Amygdala (tissue), 56 donors: ENCODE measurements around the gene EVA1A.

Source experiments
- DNase-seq, 56 donors: peaks; one replicate each; lab custom pipeline; 2025; lab: John Stamatoyannopoulos, UW

The EVA1A gene

GRCh38 chr2:75521225-75521872 lies 39.4 kb downstream of the EVA1A start:
- no peak for DNase-seq

DNA sequence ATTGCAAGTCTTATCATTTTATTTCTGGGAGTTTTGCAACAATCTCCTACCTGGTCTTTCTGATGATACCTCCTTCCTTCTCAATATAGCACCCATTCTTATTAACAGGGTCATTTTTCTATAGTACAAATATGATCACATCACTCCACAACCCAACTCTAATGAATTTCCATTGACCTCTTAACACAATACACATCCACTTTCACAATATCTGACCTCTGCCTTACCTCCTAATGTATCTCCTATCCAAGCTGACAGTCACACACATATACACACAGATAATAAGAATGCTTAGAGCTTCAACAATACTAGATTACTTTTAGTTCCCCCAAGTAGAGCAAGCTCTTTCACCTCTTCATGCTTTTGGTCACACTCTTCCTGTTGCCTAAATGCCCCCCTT lies 40.9 kb downstream of the EVA1A start:
- no peak for DNase-seq

GRCh38 chr2:75518638-75519465 lies 41.9 kb downstream of the EVA1A start:
- no peak for DNase-seq

GRCh38 chr2:75517547-75518230 lies 43.0 kb downstream of the EVA1A start:
- no peak for DNase-seq

- no peak for DNase-seq
Measured at GRCh38 chr2:75516378-75517360, 44.1 kb downstream of the EVA1A start.

GRCh38 chr2:75515584-75516368 lies 45.0 kb downstream of the EVA1A start:
- no peak for DNase-seq

DNA sequence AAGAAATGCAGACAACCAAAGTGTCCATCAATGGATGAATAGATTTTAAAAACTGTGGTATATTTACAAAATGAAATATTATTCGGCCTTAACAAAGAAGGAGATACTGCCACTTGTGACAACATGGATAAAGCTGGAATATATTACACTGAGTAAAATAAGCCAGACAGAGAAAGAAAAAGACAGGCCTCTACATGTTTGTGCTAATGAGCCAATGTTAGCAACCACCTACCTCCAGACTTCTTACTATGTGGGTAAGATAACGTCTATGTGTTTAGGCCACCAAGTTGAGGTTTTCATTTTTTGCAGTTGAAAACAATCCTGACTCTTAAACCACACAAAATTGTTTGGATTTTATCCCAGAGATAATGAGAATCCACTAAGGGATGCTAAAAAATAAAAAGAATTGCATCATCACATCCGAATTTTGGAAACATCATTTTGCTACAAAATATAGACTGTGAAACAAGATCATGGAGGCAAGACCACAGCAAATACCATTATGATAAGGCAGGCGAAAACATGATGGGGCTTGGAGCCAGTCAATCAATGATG lies 47.0 kb downstream of the EVA1A start:
- DNase-seq: no peak

DNA sequence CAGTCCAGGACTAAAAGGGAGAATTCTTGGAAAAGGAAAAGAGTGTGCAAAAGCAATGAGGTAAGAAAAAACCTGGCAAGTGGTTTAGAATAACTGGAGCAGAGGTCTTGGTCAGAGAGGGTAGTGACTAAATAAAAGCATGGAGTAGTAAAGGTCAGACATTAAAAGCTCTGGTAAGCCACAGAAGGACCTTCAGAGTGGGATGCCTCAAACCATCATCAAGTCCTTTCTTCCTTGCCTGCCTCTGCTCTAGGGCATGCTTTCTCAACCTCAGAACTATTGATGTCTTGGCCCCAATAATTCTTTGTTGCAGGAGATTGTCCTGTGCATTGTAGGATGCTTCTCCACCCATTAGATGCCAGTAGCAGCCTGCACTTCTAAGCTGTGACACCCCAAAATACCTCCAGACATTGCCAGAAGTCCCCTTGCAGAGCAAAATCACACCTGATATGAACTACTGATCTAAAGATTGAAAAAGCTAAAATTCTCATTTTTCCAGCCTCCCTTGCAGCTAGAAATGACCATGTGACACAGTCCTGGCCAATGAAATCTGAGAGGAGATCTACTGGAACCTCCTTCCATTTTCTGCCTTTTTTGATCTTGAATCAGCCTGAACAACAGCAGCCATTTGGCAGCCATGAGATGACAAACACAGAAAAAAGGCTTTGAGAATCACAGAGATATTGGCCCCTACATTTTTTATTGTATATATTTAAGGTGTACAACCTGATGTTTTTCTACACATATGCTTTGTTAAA lies 48.1 kb downstream of the EVA1A start:
- DNase-seq: no peak

DNA sequence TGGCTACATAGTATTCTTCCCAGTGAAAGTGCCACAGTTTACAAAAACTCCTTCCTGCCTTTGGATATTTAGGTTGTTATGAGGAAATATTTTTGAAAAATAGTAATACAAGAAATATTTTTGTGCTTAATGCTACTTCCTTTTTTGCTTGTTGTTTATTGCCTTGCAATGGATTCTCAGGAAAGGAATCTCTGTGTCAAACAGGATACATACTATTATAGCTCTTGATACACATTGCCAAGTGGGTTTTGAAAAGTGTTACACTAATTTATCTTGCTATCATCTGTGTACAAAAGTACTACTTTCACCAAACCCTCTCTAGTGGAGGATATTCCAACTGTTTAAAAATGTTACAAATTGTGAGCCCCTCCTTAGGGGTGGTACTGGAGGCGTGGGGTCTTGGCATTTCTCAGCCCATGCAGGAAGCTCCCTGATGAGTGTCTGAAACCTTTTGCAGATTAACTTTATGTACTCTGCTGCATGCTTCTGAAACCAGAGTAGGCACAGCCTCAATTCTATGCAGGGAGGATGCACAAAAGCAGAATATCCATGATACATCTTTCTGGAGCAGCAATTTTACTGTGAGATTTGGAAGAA lies 54.5 kb downstream of the EVA1A start:
- DNase-seq: no peak

DNA sequence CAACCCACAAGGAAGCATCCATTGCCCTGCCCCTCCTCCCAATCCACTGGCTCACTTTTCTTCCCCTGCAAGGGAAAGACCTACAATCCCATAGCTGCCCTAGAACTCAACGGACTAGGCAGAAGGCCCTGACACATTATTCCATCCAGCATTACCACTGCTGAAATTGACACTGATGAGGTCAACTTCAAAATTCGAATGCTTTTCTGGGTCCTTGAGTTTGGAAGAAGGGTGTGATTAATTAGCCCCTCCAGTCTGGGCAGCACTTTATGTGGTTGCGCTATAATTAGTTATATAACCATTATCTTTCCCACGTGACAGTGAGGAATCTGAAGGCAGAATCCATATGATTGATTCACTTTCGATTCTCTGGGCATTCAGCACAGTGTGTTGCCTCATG lies 55.7 kb downstream of the EVA1A start:
- DNase-seq: no peak

- DNase-seq: no peak
Measured at GRCh38 chr2:75503048-75503607, 57.6 kb downstream of the EVA1A start.

DNA sequence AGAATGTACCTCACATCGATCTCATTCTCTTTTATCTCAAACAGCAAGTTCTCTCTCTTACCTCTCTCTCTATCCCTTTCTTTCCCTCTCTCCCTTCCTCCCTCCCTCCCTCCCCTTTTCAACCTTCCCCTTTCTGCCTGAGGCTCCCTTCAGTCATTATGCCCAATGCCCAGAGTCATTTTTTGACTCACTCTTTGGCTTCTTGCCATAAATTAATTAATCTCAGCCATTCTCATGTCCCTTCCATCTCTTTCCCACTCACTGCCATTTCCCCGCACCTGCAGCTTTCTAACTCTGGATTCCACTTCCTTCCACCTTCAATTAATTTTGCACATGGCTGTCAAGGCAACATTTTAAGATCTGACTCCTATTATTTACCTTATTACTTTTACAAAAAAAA lies 60.1 kb downstream of the EVA1A start:
- no peak for DNase-seq

- DNase-seq: no peak
Measured at GRCh38 chr2:75499534-75499933, 61.2 kb downstream of the EVA1A start.

GRCh38 chr2:75498907-75499306 lies 61.8 kb downstream of the EVA1A start:
- DNase-seq: no peak

DNA sequence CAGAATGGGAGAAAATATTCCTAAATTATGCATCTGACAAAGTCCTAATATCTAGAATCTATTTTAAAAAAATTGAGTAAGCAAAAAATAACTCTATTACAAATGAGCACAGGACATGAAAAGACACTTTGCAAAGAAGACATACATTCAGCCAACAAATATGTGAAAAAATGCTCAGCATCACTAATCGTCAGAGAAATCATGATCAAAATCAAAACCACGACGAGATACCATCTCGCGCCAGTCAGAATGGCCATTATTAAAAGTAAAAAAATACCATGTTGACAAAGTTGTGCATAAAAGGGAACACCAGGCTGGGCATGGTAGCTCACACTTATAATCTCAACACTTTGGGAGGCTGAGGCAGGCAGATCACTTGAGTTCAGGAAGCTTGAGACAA lies 63.5 kb downstream of the EVA1A start:
- no peak for DNase-seq

DNA sequence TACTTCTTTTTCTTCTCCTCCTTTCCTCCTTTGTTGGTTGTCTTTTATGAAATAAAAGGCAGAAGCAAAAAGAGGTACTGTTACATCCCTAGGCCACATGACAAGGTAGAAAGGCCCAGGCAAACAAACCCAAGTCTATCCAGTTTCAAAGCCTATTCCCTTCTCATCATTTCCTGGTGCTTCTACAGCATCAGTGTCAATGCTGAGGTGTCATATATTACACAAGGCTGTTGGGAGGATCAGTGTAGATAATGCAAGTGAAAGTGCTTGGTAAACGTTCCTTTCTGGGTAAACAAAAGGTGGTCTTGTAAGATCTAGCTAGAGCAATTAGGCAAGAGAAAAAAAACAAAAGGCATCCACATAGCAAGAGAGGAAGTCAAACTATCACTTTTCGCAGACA lies 64.9 kb downstream of the EVA1A start:
- DNase-seq: no peak

DNA sequence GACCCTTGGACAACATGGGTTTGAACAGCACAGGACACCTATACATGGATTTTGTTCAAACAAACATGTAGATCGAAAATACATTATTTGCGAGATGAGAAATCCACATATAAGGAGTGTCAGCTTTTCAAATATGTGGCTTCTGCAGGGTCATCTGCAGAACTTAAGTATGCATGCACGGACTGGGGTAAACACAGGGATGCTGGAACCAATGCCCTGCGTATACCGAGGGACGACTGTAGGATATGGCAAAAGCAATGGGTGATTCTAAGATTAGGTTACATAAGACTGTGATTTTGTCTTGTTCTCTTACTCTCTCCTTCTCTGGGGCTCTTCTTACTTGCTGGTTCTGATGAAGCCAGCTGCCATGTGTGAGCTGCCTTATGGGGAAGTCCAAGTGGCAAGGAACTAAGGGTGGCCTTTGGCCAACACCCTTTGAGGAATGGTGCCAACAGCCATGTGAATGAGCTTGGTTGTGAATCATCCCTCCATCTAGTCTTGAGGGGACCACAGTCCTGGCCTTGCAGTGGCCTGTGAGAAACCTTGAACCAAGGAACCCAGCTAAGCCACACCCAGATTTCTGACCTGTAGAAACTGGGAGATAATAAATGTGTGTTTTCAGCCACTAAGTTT lies 66.5 kb downstream of the EVA1A start:
- DNase-seq: no peak
